IPS-18a (cell line): Measurements from ENCODE around the gene KDM3B.

Experiments
- H3K27ac ChIP-seq: one replicate; pipeline ENCODE4 v1.5.1; 2013; ENCODE audit warnings: low read length
- H3K27me3 ChIP-seq: one replicate; pipeline ENCODE4 v1.6.1; 2013; ENCODE audit warnings: mild to moderate bottlenecking, low read length; ENCODE audit not compliant: control insufficient read depth, insufficient read depth
- H3K36me3 ChIP-seq: one replicate; pipeline ENCODE4 v1.6.1; 2013; ENCODE audit warnings: low read depth, low read length; ENCODE audit not compliant: control insufficient read depth
- H3K4me1 ChIP-seq: one replicate; pipeline ENCODE4 v1.6.1; 2013; ENCODE audit warnings: low read depth, low read length; ENCODE audit not compliant: control insufficient read depth
- H3K4me3 ChIP-seq: one replicate; pipeline ENCODE4 v1.5.1; 2013; ENCODE audit warnings: low read length
- H3K9ac ChIP-seq: one replicate; pipeline ENCODE4 v1.6.1; 2013; ENCODE audit warnings: mild to moderate bottlenecking, low read length, moderate library complexity
- H3K9me3 ChIP-seq: one replicate; pipeline ENCODE4 v1.6.1; 2013; ENCODE audit warnings: low read depth, low read length; ENCODE audit not compliant: control insufficient read depth

KDM3B gene

GRCh38 chr5:138444774-138445546, 92.5 kb downstream of the KDM3B start:
- H3K36me3 ChIP-seq: no peaks in the 10 kb centered on the region
- no peak overlapping the region for H3K4me3 ChIP-seq
- H3K9ac ChIP-seq: no peak overlapping the region
- no peak overlapping the region for H3K27ac ChIP-seq
- peaks cover 10% of the 10 kb centered on the region for H3K4me1 ChIP-seq
- no peaks in the 10 kb centered on the region for H3K9me3 ChIP-seq
- no peaks in the 10 kb centered on the region for H3K27me3 ChIP-seq

GRCh38 chr5:138445547-138446271, 93.2 kb downstream of the KDM3B start:
- H3K27me3 ChIP-seq: no peaks in the 10 kb centered on the region
- no peak overlapping the region for H3K27ac ChIP-seq
- H3K4me3 ChIP-seq: no peak overlapping the region
- H3K36me3 ChIP-seq: no peaks in the 10 kb centered on the region
- peaks cover 9% of the 10 kb centered on the region for H3K4me1 ChIP-seq
- H3K9ac ChIP-seq: no peak overlapping the region
- no peaks in the 10 kb centered on the region for H3K9me3 ChIP-seq

- Histone ChIP-seq H3K27ac (no peak overlapping the region), H3K9me3 (no peaks in the 10 kb centered on the region), H3K4me3 (no peak overlapping the region), H3K4me1 (peaks cover 9% of the 10 kb centered on the region), H3K36me3 (no peaks in the 10 kb centered on the region), H3K9ac (no peak overlapping the region), H3K27me3 (no peaks in the 10 kb centered on the region)
Observed at GRCh38 chr5:138448070-138448469, 95.6 kb downstream of the KDM3B start.

DNA sequence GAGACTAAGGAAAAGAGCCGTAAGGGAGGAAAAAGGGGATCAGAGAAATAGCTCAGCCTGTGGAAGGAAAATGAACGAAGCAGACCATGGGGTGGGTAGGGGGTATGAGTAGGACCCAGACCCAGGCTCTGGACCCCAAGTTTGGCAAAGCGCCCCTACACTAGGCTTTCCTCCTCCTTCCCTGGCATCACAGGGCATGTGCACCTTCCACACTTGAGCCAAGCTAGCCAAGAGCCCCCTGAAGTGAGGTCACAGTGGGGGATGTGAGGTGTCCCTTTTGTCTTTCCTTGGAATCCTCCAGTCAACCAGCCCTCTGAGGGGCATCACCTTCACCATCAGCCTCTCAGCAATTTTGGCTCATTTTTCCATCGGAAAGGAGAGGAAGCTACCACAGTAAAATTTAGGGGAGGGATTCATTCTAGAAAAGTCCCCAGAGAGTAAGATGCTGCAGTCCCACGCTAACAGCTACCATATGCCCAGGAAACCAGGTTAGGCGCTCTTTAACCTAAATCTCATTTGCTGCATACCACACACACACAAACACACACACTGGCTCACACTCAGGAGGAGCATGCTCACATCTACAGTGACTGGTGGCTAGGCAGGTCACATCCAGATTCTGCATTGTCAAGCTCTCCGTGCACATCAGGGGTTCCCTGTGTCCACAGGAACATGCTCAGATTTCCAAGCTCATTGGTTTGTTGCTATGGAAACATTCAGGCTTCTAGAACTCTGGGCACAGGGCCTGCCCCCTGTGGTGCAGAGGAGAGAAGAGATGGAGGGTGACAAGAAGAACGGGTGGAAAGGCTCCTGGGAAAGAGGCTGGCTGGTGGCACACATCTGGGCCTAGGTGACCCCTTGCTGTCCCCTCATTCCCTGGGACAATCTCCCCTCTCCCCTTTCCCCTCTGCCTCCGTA, 96.3 kb downstream of the KDM3B start:
- Histone ChIP-seq H3K36me3 (no peaks in the 10 kb centered on the region), H3K9ac (no peak overlapping the region), H3K4me3 (no peak overlapping the region), H3K27me3 (no peaks in the 10 kb centered on the region), H3K9me3 (no peaks in the 10 kb centered on the region), H3K4me1 (peaks cover 9% of the 10 kb centered on the region), H3K27ac (no peak overlapping the region)

DNA sequence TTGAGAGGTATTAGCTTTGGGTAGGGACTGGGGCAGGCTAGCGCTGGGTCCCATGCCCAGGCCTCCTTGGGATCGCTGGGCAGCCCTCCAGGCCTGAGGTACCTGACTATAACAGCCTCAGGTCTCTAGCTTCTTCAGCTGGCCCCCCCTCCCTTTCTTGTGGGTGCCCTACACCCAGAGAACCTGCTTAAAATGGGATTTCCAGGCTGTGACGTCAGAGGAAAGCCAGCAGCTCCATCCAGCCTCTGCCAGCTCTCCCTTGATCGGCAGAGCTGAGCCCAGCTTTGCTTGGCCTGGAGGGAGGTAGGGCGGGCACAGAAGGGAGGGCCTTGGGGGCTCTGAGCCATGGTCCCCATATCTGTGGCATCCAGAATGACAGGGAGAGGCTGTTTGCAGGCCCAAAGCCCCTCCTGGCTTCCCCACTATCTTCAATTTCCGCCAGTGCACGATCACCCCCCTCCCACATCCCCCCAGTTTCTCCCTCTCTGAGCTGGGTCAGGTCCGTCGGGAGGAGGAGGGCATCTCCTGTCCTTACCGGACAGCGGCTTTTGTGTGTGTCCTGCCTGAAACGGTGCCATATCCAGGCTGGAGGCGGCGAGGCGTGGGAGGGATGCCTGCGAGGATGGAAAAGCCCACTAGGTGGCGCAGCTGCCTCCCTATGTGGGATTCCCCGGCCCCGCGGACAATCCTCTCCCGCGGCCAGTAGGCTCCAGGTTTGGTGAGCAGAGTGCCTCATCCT, 97.2 kb downstream of the KDM3B start:
- peaks cover 9% of the 10 kb centered on the region for H3K4me1 ChIP-seq
- no peaks in the 10 kb centered on the region for H3K27me3 ChIP-seq
- H3K9ac ChIP-seq: no peak overlapping the region
- no peaks in the 10 kb centered on the region for H3K36me3 ChIP-seq
- no peak overlapping the region for H3K27ac ChIP-seq
- H3K9me3 ChIP-seq: no peaks in the 10 kb centered on the region
- H3K4me3 ChIP-seq: no peak overlapping the region

DNA sequence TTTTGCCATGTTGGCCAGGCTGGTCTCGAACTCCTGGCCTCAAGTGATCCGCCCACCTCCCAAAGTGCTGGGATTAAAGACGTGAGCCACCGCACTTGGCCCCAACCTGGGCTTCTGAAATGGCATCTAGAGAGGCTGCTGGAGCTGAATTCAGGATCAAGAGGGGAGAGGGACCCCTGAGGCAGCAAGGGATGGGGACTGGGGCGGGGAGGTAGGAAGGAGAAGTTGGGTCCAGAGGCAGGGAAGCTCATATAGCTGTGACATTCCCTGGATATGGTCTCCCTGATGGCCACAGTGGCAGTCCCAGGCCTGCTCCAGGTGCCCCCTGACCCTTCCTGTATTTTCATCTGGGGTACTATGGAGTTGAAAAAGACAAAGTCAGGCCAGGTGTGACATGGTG, 98.5 kb downstream of the KDM3B start:
- Histone ChIP-seq H3K9me3 (no peaks in the 10 kb centered on the region), H3K27ac (no peak overlapping the region)

GRCh38 chr5:138452720-138453119, 100.2 kb downstream of the KDM3B start:
- H3K36me3 ChIP-seq: no peaks in the 10 kb centered on the region
- peaks cover 20% of the 10 kb centered on the region for H3K4me1 ChIP-seq
- H3K9me3 ChIP-seq: no peaks in the 10 kb centered on the region
- H3K4me3 ChIP-seq: no peak overlapping the region
- no peaks in the 10 kb centered on the region for H3K27me3 ChIP-seq
- H3K9ac ChIP-seq: no peak overlapping the region
- H3K27ac ChIP-seq: no peak overlapping the region

More for the DNA sequence above, 98.5 kb downstream of the KDM3B start:
- Histone ChIP-seq H3K27me3 (no peaks in the 10 kb centered on the region), H3K4me1 (peaks cover 20% of the 10 kb centered on the region), H3K36me3 (no peaks in the 10 kb centered on the region), H3K4me3 (no peak overlapping the region), H3K9ac (no peak overlapping the region)

- no peak overlapping the region for H3K9ac ChIP-seq
- H3K27ac ChIP-seq: no peak overlapping the region
- no peaks in the 10 kb centered on the region for H3K36me3 ChIP-seq
- peaks cover 20% of the 10 kb centered on the region for H3K4me1 ChIP-seq
- H3K9me3 ChIP-seq: no peaks in the 10 kb centered on the region
- H3K27me3 ChIP-seq: no peaks in the 10 kb centered on the region
- no peak overlapping the region for H3K4me3 ChIP-seq
Observed at GRCh38 chr5:138453590-138453989, 101.1 kb downstream of the KDM3B start.

- no peak overlapping the region for H3K4me3 ChIP-seq
- H3K9ac ChIP-seq: no peak overlapping the region
- no peaks in the 10 kb centered on the region for H3K9me3 ChIP-seq
- H3K27me3 ChIP-seq: no peaks in the 10 kb centered on the region
- peaks cover 15% of the 10 kb centered on the region for H3K4me1 ChIP-seq
- H3K27ac ChIP-seq: no peak overlapping the region
- no peaks in the 10 kb centered on the region for H3K36me3 ChIP-seq
Observed at GRCh38 chr5:138454121-138454520, 101.6 kb downstream of the KDM3B start.

DNA sequence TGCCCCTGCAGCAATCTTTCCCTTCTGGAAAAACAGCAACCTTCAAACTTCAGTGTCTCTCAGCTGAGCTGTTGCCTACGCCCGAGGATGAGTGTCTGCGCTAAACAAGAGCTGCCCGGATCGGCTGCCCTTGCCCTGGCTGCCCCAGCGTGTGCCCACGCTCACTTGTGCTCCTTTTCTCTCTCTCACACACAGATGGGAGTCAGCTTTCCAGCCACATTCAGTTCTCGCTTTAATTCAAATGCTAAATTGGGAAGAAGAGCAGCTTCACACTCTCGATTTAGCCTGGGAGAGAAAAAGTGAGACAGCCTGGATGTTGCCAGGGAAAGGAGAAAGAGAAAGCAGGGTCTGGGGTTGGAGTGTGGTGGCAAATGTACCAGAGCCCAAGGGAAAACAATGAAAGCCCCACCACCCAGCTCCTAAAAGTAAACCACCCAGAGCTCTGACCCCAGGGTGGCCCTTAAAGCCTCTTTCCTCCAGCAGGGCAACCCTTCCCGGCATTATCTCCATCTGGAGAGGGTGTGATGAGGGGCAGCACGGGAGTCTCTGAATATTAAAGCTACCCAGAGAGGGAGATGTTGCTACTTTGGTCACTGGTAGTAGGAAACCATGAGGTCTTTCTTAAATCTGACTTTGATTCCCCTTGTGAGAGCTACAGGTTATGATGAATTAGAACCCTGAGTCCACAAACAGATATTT, 102.9 kb downstream of the KDM3B start:
- Histone ChIP-seq H3K4me1 (peaks cover 11% of the 10 kb centered on the region), H3K36me3 (no peaks in the 10 kb centered on the region), H3K4me3 (no peak overlapping the region), H3K27ac (no peak overlapping the region), H3K27me3 (no peaks in the 10 kb centered on the region), H3K9me3 (no peaks in the 10 kb centered on the region), H3K9ac (no peak overlapping the region)
